NCI-H187 treated with DMSO at 0.1 percent for 48 hours (cell line): ENCODE measurements around the gene PSME3IP1.

Source experiments
- DNase-seq: peaks from one replicate; lab custom pipeline; 2025; lab: John Stamatoyannopoulos, UW

PSME3IP1 gene

GRCh38 chr16:57144027-57144426 lies 41.8 kb downstream of the PSME3IP1 start:
- no peak for DNase-seq

- DNase-seq = no peak
Observed at GRCh38 chr16:57143149-57143921, 42.5 kb downstream of the PSME3IP1 start.

GRCh38 chr16:57141822-57142631 lies 43.8 kb downstream of the PSME3IP1 start:
- DNase-seq = no peak

DNA sequence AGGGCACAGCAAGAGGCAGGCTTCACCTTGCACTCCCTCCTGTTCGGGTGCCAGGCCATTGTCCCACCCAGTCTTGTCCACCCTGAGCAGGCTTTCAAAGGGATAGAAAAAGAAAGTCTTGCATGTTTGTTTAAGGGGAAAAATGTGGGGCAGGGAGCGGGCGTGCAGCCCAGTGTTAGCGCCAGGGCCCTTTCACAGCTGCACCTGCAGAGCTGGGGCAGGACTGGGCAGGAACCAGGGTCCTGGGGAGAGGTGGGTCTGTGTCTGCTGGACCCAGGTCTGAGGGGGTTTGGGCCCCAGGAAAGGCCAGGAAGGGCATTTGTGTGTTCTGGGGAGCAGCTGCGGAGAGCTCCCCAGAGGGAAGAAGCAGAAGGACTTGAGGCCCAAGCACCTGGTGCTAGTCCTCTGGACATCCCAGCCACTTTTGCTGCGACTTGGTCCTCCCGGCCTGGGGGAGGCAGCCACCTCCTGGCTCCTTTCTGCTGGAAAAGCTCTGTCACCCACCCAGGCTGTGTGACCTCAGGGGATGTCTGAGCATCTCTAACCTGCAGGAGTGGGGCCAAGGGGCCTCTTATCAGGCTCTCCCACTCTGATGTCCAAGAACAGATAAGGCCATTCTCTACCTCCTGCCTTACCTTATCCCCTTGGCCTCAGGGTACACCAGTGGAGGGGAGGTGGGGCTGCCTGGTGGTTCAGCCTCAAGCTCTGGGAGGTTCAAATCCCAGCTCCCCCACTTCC lies 44.7 kb downstream of the PSME3IP1 start:
- no peak for DNase-seq

DNA sequence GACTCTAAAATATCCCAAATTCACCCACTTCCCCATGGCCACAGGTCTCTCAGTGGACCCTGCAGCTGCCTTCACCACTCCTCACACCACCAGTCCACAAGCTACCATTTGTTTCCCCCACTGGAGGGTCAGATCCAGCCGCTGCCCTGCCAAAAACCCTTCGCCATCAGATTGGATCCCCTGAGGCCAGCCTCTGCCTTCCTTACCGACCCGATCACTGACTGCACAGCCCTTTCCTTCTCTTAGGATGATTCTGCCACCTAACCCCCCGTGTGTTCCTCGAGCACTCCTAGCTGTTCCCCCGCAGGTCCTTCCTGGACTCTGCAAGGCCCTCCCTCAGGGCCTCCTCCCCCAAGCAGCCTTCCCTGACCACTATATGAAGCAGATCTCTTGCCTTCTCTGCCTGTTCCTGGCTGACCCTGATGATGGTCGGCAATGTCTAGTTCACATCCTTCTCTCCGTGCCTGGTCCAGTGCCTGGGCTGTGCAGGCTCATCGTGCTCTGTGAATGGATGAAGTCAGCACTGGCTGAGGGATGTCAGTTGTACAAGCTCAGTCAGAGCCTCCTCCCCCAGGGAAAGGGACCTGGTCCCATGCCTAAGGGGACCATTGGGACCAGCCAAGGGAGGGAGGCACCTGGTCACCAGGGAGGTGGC lies 47.4 kb downstream of the PSME3IP1 start:
- no peak for DNase-seq

- DNase-seq = no peak
Observed at GRCh38 chr16:57137566-57138273, 48.1 kb downstream of the PSME3IP1 start.

DNA sequence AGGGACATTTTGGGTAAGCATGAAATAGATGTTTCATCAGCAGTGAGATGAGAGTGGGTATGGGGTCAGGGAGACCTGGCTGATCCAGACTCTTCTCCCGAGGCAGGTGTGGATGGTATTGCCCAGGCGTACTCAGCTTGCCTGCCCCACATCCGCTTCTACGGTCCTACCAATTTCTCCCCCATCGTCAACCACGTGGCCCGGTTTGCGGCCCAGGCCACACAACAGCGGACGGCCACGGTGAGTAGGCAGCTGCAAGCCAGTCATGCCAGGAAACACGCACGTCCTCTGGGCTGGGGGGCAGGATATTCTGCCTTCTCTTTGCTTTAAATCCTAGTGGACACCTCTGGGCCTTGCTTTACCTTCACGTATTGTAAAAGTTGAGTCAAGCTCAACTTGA lies 48.8 kb downstream of the PSME3IP1 start:
- DNase-seq = no peak

- no peak for DNase-seq
Observed at GRCh38 chr16:57134982-57135381, 50.9 kb downstream of the PSME3IP1 start.

DNA sequence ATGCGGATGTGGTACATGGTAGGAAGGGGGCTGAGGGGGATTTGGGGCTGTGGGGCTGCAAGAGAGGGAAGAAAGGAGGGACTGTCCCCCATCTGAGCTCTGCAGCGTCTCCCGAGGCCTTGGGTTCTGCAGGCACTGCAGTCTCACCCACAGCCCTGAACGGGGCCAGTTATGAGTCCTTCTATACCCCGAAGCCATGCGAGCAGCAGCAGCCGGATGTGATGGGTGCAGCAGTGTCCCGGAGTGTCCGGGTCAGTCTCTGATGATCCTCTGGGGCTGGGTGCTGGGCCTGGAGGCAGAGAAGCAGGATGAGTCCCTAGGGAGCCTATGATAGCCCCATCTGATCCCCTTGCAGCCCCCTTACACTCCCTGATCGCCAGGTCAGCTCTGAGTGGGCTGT lies 52.0 kb downstream of the PSME3IP1 start:
- DNase-seq = no peak

DNA sequence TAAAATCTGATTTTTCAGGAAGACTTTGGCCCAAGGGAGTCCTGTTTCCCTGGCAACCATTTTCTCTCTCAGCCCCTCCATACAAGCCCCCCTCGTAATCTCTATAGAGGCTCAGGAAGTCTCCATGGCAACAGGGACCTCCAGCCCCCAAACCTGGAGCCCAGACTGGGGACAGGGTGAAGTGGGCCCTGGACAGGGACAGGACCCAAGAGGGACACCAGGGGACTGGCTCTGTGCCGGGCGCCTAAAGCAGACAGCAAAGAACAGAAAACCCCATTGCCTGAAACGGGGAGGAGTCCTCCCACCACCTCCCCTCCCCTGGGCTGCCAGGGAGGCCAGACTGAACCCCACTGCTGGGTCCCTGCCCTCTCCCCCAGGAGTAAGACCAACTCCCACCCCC lies 52.8 kb downstream of the PSME3IP1 start:
- DNase-seq = no peak

DNA sequence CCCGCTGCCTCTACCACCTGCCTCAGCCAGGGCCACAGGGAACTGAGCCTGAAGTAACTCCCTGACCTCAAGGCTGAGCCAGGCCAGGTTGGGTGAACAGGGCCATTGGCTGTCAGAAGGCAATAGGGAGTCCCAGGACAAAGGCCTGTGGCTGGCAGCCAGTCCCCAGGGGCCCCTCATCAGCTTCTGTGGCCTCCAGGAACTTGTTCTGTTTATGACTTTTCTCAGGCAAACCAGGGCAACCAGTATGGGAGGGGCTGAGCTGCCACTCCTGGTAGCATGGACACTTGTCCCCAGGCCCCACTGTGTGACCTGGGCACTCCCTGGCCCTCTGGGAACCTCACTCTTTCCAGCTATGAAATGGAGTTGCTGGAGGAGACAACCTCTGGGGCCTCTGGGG lies 53.4 kb downstream of the PSME3IP1 start:
- no peak for DNase-seq

DNA sequence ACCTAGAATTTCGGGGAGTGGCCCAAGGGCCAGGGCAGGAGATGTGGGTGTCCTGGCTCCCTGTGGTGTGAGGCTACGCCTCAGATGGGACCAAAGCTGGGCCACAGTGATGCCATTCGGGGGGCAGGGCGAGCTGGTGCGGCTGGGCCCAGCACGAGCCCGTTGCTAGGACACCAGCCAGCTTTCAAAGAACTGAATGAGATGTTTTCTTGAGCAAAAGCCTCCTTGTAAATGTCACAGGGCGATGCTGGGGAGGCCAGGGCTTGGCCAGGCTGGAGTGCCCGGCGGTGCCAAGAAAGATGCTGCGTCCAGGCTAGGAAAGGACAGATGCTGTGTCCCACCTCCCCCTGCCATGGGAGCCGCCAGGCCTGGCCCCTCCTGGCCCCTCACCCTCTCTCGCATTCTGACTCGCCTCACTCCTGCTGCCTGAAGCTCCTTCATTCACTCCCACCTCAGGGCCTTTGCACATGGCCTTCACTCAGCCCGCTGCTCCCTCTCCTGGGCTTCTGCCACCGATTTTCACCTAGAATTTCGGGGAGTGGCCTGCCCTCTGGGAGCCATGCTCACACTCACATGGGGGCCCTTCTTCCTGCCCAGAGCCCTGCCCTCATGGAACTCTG lies 54.4 kb downstream of the PSME3IP1 start:
- DNase-seq = no peak

DNA sequence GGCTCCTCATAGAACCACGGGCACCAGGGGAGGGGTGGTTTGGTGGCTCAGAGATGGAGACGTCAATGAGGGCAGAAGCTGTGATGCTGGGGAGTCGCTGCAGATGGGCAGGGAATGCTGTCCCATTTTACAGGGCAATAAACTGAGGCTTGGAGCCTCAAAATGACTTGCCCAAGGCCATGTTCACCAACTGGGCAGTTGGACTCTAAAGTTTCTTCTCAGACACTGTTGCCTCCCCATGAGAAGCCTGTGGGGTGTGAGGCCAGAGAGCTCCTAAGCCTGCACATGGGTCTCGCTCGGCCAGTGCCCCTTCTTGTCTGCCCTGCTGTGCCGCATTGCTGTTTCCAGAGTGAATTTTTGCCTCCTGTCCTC lies 54.9 kb downstream of the PSME3IP1 start:
- DNase-seq = no peak

GRCh38 chr16:57128771-57129389 lies 57.0 kb downstream of the PSME3IP1 start:
- no peak for DNase-seq

DNA sequence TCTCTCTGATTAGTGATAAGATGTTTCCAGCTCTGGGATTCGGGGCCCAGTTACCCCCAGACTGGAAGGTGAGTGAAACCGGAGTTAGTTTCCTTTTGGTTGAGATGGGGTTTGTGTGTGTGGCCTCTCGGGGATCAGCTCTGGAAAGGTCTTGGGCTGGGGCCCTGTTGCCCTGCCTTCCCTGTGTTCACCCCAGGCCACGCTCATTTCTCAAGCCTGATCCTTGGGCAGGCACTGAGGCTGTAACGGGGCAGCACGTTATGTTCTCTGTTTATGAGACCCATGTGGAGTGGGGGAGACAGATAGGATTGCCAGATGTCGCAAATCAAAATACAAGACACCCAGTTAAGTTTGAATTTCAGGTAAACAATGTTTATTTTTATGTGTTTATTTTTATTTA lies 58.0 kb downstream of the PSME3IP1 start:
- no peak for DNase-seq

DNA sequence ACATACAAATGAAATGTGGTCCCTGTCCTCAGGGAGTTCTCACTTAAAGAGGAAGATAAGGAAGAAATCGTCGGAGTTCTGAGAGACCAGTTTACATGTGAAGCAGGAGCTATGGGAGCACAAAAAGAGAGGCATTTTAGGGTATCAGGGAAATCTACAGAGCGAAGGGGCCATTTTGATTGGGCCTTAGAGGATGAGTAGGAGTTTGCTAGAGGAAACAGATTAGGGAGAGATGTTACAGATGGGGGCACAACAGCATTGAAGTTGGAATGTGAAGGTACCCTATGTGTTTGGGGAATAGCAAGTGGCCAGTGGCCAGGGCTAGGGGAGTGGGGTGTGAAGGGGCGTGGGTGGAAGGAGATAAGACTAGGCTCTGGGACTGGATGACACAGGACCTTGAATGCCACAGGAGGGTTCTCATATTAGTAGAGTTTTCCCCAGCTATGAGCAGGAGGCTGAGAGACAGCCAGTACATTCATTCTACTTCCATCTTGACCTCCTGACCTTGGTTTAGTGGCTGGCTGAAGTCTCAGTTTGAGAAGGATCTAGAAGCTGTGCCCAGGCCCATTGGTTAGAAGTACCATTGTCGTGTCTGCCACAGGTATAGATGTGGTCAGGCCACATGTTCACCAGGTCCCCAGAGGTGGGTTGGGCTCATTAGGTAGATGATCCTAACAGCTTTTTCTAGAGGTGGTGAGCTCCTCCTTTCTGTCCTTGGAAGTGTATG lies 58.6 kb downstream of the PSME3IP1 start:
- no peak for DNase-seq

DNA sequence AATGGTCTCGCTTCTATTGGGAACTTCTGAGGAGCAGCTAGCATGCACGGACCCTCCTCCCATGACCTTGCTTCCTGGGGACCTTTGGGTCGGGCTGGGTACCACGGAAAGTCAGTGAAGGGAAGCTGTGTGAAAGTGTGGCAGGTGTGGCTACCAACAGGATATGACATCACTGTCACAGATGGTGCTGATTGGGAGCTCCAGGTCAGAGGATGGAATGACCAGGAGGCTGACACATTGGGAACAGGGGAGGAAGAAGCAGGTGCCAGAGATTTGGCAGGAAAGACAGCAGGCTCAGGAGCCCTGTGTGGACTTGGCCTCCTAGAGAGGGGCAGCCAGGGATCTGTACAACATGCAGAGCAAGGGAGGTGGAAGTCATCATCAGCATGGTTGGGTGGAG lies 59.4 kb downstream of the PSME3IP1 start:
- no peak for DNase-seq

- DNase-seq = no peak
Observed at GRCh38 chr16:57125969-57126368, 59.9 kb downstream of the PSME3IP1 start.

DNA sequence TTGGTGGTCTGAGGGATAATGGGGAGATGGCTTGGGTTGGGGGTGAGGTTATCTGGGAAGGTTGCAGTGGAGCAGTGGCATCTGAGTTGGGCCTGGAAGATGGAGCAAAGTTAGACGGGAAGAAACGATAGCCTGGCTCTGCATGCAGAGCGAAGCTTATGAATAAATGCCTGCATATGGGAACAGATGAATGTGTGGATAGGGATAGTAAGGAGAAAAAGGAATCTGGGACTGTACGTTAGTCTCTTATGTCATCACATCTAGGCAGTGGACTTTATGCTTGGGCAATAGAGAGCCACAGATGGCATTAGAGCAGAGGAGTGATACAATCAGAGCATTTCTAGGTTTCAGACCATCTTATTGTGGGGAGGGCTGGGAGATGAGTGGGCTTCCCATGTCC lies 60.5 kb downstream of the PSME3IP1 start:
- DNase-seq = no peak
